Dendritic cell treated with granulocyte-macrophage colony-stimulating factor and Interleukin-4, amounts not matched to agents 40 ng/mL and 50 ng/mL, for 4 days (primary cell): Measurements from ENCODE around the gene FARP1.

Experiments used
- H3K27ac Mint-ChIP-seq: one replicate; pipeline ENCODE4 v1.8.0; 2022; ENCODE audit warnings: mild to moderate bottlenecking, mixed read lengths
- H3K27me3 Mint-ChIP-seq: one replicate; pipeline ENCODE4 v1.8.0; 2022; ENCODE audit warnings: mild to moderate bottlenecking, mixed read lengths
- H3K36me3 Mint-ChIP-seq: one replicate; pipeline ENCODE4 v1.8.0; 2022; ENCODE audit warnings: low read depth, mixed read lengths
- H3K4me1 Mint-ChIP-seq: one replicate; pipeline ENCODE4 v1.8.0; 2022; ENCODE audit warnings: low read depth, mixed read lengths
- H3K4me3 Mint-ChIP-seq: one replicate; pipeline ENCODE4 v1.8.0; 2022; ENCODE audit warnings: mild to moderate bottlenecking, moderate library complexity, mixed read lengths
- H3K9me3 Mint-ChIP-seq: one replicate; pipeline ENCODE4 v1.8.0; 2022; ENCODE audit warnings: mixed read lengths
- intact Hi-C: fragments of 100-400 bp; cut with micrococcal nuclease; formaldehyde crosslinking; loops from one replicate; pipeline ENCODE4 v1.15.0; 2022

FARP1 gene

DNA sequence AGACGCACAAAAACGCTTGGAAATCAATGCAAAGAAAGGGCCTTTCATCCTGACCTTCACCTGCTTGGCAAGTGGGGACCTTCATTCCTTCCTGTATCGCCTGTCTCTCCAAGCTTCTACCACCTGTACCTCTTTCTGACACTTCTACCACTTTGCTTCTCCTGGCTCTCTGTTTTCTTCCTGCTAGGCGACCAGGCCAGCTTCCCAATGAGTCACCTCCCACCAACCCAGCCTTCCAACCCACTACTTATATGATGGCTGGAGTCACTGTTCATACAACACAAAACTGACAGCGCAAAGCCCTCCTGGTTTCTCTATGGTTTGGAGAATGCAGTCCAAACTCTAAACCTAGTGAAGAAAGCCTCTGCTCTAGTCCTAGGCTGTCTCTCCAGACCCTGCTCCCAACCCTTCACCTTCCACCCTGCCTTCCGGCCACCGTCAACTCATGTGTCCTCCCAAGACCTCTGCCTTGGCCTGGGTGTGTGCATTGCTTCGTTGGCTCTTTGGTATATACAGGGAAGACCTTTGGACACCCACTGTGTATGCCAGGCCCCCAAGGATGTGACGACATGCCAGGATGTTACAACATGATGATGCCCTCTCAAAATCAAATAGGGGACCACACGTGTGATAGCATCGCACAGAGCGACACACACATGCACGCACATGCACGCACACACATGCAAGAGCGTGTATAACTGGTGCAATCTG lies 285.5 kb downstream of the FARP1 start:
- Mint-ChIP-seq H3K27me3 (no peaks in the 10 kb centered on the region), H3K9me3 (no peaks in the 10 kb centered on the region), H3K4me1 (no peaks in the 10 kb centered on the region), H3K27ac (no peak overlapping the region), H3K36me3 (peaks cover 78% of the 10 kb centered on the region), H3K4me3 (no peak overlapping the region)
- intact Hi-C loops = no loop called here

DNA sequence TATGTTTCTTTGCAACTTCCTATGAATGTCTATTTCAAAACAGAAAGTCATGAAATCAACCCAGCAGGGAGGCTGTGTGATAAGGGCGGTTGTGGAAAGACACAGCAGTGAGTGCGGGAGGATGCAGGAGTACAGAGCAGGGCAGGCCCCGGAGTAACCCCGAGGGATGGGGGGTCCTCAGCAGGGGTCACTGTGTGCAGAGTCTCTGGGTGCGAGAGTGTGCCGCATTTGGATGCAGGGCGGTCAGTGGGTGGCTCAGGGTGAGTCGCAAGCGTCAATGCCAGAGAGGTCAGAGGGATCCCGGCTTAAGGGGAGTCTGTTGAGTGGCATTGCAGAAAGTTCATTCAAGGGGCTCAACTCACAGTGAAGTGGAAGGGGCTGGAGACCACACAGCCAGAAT lies 286.2 kb downstream of the FARP1 start:
- no peaks in the 10 kb centered on the region for H3K4me1 Mint-ChIP-seq
- intact Hi-C loops = no loop called here
- H3K27me3 Mint-ChIP-seq = no peaks in the 10 kb centered on the region
- H3K27ac Mint-ChIP-seq = no peak overlapping the region
- peaks cover 74% of the 10 kb centered on the region for H3K36me3 Mint-ChIP-seq
- no peak overlapping the region for H3K4me3 Mint-ChIP-seq
- H3K9me3 Mint-ChIP-seq = no peaks in the 10 kb centered on the region

DNA sequence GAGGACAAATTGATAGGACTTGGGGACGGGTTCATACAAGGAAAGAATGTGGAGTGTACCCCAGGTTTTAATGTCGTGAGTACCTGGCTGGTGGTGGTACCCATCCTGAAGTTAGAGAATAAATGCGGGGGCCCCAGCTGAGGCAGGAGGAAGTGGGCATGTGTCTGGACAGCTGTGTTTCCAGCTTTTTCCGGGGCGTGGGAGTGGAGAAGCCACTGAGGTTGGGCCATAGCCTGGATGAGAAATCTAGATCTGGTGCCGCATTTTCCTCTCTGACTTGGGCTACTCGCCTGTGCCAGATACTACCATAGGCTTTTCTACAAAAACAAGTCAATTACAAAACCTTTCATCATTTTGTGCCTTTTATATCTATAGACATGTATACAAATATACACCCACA lies 286.6 kb downstream of the FARP1 start:
- no peaks in the 10 kb centered on the region for H3K27me3 Mint-ChIP-seq
- intact Hi-C loops = no loop called here
- no peak overlapping the region for H3K27ac Mint-ChIP-seq
- no peak overlapping the region for H3K4me3 Mint-ChIP-seq
- no peaks in the 10 kb centered on the region for H3K4me1 Mint-ChIP-seq
- H3K9me3 Mint-ChIP-seq = no peaks in the 10 kb centered on the region
- H3K36me3 Mint-ChIP-seq = peaks cover 70% of the 10 kb centered on the region

DNA sequence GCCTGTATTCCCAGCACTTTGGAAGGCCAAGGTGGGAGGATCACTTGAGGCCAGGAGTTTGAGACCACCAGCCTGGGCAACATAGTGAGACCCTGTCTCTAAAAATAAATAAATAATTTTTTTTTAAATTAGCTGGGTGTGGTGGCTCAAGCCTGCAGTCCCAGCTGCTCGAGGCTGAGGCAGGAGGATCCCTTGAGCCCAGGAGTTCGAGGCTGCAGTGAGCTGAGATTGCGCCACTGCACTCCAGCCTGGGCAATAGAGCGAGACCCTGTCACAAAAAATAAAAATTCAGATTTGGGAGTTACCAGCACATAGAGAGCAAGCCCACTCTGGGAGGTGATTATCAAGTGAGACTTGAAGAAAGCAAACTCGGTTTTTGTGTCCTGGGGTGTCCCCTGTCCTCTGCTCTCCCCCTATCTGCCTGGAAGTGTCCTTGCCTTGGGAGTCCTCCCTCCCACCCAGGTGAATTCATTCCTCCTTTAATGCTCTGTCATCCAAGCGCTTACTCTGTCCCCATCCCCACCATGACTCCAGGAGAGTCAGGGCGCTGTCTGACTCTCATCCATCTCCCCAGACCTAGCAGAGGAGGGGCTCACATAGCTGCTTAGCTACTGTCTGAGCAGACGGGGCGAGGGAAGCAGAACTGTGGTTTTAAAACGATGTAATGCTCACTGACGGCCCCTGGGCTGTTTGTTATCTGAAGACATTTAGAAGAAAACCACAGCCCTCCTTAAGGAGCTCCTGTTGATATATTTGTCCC lies 287.3 kb downstream of the FARP1 start:
- Mint-ChIP-seq H3K27ac (no peak overlapping the region), H3K36me3 (peaks cover 64% of the 10 kb centered on the region), H3K4me3 (no peak overlapping the region), H3K27me3 (no peaks in the 10 kb centered on the region), H3K9me3 (no peaks in the 10 kb centered on the region), H3K4me1 (no peaks in the 10 kb centered on the region)
- intact Hi-C loops = no loop called here

DNA sequence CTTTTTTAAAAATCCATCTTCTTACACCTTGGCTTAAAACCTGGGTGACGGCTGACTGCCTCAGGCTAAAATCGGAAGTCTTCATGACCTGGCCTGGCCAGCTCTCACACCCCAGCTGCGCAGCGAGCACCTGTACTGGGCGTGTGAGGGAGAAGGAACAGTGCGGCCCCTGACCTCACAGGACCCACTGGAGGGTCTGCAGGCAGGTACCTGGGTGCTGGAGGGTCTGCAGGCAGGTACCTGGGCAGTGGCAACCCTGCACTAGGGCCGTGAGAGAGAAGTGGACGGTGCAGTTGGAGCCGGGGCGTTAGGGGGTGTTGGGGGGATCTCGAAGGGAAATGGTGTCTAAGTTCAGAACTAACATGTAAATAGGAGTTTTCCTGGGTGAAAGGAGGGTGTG lies 289.7 kb downstream of the FARP1 start:
- Mint-ChIP-seq H3K4me3 (no peak overlapping the region), H3K9me3 (no peaks in the 10 kb centered on the region), H3K27me3 (no peaks in the 10 kb centered on the region), H3K4me1 (no peaks in the 10 kb centered on the region), H3K36me3 (peaks cover 67% of the 10 kb centered on the region), H3K27ac (no peak overlapping the region)
- intact Hi-C loops = no loop called here

DNA sequence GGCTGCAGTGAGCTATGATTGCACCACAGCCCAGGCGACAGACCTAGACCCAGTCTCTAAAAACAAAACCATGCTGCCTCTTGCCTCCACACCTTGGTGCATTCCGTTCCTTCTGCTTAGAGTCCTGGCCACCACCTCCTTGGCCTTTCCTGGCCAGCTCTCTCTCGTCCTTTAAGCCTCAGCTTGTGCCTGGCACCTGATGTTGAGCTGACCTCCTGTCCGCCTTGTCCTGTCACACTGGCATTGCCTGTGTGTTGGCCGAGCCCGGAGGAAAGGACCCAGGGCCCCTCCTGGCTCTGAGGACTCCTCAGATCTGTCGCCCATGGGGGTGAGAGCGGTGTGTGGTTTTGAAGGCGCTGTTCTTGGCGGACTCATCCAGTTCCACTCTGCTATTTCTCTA lies 290.8 kb downstream of the FARP1 start:
- Mint-ChIP-seq H3K27ac (no peak overlapping the region), H3K27me3 (no peaks in the 10 kb centered on the region), H3K9me3 (no peaks in the 10 kb centered on the region), H3K36me3 (peaks cover 67% of the 10 kb centered on the region), H3K4me3 (no peak overlapping the region), H3K4me1 (no peaks in the 10 kb centered on the region)
- intact Hi-C loops = no loop called here

DNA sequence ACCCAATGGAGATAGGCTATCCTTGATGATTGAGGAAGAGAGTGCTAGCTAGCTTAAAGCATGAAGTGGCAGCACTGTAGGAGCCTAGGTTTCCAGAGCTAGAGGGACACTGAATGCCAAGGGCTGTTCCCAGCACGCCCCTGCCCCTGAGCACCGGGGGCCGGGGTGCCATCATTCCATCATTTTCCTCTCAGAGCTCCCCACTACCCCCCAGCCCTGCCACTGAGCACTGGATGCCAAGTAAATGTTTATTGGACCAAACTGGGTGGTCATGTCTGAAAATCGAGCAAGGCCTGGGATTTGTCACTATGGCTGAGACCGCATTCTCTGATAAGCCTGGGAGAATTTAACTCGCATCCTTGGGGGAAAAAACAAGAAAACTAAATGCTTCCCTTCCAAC lies 291.2 kb downstream of the FARP1 start:
- Mint-ChIP-seq H3K9me3 (no peaks in the 10 kb centered on the region), H3K36me3 (peaks cover 67% of the 10 kb centered on the region), H3K4me1 (no peaks in the 10 kb centered on the region), H3K27ac (no peak overlapping the region), H3K27me3 (no peaks in the 10 kb centered on the region), H3K4me3 (no peak overlapping the region)
- intact Hi-C loops = no loop called here

DNA sequence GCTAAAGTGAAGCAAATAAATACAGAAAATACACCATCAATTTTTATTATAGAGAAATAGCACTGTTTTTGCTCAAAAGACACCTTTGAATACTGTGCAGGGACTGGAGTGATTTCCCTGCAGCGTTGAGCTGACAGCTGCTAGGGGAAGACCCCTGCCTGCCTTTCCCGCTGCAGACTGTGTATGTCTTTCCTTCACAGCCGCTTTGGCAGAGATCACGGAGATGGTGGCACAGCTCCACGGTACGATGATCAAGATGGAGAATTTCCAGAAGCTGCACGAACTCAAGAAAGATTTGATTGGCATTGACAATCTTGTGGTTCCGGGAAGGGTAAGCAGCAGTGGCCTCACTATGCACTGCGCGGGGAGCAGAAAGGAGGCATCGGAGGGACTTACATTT lies 292.5 kb downstream of the FARP1 start:
- Mint-ChIP-seq H3K4me3 (no peak overlapping the region), H3K4me1 (no peaks in the 10 kb centered on the region), H3K27ac (no peak overlapping the region), H3K9me3 (no peaks in the 10 kb centered on the region), H3K27me3 (no peaks in the 10 kb centered on the region), H3K36me3 (peaks cover 78% of the 10 kb centered on the region)
- intact Hi-C loops = no loop called here

DNA sequence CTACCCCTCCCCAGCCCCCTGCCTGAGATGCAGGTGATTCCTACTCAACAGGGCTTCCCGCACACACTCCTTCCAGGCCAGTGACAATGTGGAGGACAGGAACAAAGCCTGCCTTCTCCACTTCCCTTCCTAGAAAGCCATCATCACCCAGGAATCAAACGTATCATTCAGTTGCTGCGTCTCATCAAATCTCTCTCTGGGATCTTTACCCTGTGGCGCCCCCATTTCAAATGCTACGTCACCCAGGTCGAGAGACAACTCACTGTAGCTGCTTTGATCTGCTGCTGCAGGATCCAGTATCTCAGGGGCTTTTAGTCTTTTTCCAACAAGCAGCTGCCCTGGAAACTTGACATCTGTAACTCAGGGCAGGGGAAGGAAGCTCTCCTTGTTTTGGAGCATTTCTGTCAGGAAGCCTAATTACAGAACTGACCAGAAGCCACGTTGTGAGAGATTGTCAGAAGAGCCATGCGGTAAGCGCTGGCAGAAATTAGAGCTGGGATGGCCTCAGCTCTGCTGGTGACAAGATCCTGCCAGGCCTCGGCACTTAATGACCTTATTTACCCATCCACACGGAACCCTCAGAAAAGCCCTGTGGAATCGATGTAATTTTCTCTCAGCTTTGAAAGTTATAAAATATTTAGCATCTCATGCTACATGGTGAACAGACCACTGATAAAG lies 293.5 kb downstream of the FARP1 start:
- H3K27ac Mint-ChIP-seq = no peak overlapping the region
- peaks cover 81% of the 10 kb centered on the region for H3K36me3 Mint-ChIP-seq
- H3K9me3 Mint-ChIP-seq = no peaks in the 10 kb centered on the region
- intact Hi-C loops = no loop called here
- no peak overlapping the region for H3K4me3 Mint-ChIP-seq
- no peaks in the 10 kb centered on the region for H3K27me3 Mint-ChIP-seq
- no peaks in the 10 kb centered on the region for H3K4me1 Mint-ChIP-seq

DNA sequence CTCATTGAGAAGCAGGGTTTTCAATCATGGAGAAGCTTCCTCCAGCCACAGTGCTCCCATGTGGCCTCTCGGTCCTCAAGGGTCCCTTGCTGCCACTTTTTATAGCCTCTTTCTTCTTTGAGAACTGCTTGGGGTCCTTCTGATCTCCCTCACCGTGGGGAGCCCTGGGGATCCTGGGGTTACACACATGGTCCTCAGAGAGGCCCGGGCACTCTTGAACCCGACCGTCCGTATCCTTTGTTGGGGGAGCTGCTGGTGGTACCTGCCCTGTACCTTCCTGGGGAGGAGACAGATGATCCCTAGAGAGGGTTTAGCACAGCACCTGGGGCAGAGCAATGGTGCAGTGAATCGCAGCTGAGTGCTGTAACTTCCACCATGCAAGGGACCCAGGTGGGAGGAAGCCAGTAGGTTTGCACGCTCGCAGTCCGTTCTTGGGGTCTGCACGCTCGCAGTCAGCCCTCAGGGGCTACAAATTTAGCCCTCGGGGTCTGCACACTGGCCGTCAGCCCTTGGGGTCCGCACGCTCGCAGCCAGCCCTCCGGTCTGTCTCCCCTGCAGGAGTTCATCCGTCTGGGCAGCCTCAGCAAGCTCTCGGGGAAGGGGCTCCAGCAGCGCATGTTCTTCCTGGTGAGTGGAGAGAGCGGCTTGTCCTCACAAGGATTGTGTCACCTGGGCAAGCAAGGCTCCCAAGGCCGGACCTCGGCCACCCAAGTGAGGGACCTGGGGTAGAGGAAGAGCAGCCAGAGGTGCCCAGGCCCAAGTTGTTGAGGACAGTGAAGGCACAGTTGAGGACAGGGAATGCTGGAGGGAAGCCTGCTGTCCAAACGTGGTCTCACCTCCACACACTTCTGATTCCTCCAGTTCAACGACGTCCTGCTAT lies 295.6 kb downstream of the FARP1 start:
- Mint-ChIP-seq H3K36me3 (peaks cover 83% of the 10 kb centered on the region), H3K27ac (no peak overlapping the region), H3K9me3 (no peaks in the 10 kb centered on the region), H3K4me1 (peaks cover 5% of the 10 kb centered on the region), H3K4me3 (no peak overlapping the region), H3K27me3 (no peaks in the 10 kb centered on the region)
- intact Hi-C loops = no loop called here

DNA sequence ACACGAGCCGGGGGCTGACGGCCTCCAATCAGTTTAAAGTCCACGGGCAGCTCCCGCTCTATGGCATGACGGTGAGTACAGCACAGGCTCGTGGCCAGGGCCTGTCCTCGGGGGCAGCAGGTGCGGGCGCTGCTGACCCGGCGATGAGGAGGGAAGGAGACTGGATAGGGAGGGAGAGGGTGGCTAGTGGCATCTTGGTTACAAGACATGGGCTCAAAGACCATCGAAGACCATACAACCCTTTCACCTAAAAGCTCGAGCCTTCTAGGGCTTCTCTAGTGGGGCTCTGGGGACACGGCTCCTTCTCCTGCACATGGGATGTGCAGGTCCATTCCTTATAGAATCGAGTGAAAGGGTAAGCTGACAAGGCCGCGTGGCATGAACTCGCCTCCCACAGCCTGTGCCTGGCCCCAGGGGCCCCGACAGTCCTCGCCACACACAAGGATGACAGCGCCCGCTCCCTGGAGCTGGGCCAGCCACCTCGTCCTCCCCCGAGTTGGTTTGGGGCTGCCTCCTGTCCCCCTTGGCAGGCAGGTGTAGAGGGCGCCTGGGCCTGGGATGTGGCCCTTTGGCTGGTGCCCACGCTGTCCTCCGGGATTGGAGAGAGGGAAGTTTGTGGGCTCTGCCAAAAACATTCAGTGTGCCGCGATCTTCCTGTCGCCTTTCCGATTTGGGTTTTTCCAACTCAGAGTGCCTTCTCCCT lies 296.4 kb downstream of the FARP1 start:
- no peaks in the 10 kb centered on the region for H3K27me3 Mint-ChIP-seq
- no peak overlapping the region for H3K27ac Mint-ChIP-seq
- H3K4me1 Mint-ChIP-seq = peaks cover 8% of the 10 kb centered on the region
- H3K4me3 Mint-ChIP-seq = no peak overlapping the region
- H3K36me3 Mint-ChIP-seq = peaks cover 90% of the 10 kb centered on the region
- no peaks in the 10 kb centered on the region for H3K9me3 Mint-ChIP-seq
- intact Hi-C loops = no loop called here

DNA sequence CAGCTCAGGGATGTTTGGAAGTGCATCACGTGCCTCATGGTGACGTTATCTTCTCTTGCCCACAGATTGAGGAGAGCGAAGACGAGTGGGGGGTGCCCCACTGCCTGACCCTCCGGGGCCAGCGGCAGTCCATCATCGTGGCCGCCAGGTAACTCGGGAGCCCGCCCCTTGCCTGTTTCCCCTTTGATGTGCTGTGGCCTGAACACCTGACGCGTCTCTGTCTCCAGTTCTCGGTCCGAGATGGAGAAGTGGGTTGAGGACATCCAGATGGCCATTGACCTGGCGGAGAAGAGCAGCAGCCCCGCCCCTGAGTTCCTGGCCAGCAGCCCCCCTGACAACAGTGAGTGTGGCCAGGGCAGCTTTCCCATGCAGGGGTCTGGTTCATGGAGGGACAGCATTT lies 297.0 kb downstream of the FARP1 start:
- H3K4me3 Mint-ChIP-seq = no peak overlapping the region
- no peak overlapping the region for H3K27ac Mint-ChIP-seq
- H3K9me3 Mint-ChIP-seq = no peaks in the 10 kb centered on the region
- no peaks in the 10 kb centered on the region for H3K27me3 Mint-ChIP-seq
- intact Hi-C loops = no loop called here
- peaks cover 10% of the 10 kb centered on the region for H3K4me1 Mint-ChIP-seq
- H3K36me3 Mint-ChIP-seq = peaks cover 97% of the 10 kb centered on the region

DNA sequence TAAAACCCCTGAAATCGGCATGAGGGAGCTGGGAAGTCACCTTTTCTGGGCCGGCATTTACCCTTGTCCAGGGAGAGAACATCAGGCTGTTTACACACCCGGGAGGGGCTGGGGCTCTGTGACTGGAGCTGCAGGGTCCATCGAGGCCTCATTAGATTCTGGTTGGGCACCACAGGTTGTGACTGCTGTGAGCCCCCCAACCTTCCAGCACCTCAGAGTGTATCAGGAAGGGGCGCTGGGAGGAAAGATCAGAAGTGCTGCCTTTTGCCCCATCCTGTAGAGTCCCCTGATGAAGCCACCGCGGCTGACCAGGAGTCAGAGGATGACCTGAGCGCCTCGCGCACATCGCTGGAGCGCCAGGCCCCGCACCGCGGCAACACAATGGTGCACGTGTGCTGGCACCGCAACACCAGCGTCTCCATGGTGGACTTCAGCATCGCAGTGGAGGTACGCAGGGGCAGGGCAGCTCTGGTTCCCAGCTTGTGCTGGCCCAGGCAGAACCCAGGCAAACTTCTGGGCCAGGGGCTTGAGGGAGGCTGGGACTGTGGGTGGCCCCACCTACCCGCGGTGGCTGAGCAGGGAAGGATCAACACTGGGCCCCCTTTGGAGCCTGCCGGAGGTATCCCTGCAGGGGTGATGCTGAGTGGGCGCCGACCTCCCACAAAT lies 297.6 kb downstream of the FARP1 start:
- Mint-ChIP-seq H3K27ac (no peak overlapping the region), H3K36me3 (peaks cover 98% of the 10 kb centered on the region), H3K4me1 (peaks cover 16% of the 10 kb centered on the region), H3K4me3 (no peak overlapping the region), H3K9me3 (no peaks in the 10 kb centered on the region), H3K27me3 (no peaks in the 10 kb centered on the region)
- intact Hi-C loops = no loop called here
